ENCODE measurements around the gene SCAMP3.
"Not testable (repeated sequence)": the region's sequence is repeated elsewhere in the genome, so short reads cannot be mapped to it uniquely, and the experiment has no call there.

The SCAMP3 gene

GRCh38 chr1:155236451-155236850 lies 25.7 kb downstream of the SCAMP3 start:
- intact Hi-C loops (cut with DNase I): no loop called here
- no peak for DNase-seq

DNA sequence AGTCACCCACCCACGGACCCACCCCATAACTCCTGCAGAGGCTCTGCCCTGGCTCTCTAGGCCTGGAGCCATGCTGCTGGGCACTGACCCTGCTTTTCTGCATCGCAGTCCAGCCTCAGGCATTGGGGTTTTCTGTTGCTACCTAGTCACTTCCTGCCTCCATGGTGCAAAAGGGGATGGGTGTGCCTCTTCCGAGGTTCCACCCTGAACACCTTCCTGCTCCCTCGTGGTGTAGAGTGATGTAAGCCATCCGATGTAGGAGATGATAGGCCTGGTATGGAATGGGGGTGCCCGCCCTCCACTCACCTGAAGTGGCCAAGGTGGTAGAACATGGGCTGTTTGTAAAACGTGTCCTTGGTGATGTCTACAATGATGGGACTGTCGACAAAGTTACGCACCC lies 26.8 kb downstream of the SCAMP3 start:
- DNase-seq; intact Hi-C loops (cut with DNase I): not testable (repeated sequence)

DNA sequence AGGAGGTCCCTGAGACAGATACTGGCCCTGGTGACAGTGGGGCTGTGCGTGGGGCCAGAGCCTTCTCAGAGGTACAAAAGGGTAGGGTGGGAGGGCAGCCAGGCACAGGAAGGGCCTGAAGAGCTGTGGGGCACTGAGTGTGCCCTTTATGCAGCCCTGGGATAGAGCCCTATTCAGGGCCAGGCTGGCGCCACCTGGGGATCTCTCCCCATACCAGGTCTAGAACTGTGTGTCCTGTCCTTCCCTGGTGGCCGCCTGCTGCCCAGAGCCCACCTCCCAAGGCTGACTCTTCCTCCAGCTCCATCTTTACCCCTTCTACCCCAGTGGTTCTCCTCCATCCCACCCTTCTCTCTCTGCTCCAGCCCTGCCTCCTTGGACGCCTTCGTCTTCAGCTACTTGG lies 28.7 kb downstream of the SCAMP3 start:
- DNase-seq; intact Hi-C loops (cut with DNase I): not testable (repeated sequence)

DNA sequence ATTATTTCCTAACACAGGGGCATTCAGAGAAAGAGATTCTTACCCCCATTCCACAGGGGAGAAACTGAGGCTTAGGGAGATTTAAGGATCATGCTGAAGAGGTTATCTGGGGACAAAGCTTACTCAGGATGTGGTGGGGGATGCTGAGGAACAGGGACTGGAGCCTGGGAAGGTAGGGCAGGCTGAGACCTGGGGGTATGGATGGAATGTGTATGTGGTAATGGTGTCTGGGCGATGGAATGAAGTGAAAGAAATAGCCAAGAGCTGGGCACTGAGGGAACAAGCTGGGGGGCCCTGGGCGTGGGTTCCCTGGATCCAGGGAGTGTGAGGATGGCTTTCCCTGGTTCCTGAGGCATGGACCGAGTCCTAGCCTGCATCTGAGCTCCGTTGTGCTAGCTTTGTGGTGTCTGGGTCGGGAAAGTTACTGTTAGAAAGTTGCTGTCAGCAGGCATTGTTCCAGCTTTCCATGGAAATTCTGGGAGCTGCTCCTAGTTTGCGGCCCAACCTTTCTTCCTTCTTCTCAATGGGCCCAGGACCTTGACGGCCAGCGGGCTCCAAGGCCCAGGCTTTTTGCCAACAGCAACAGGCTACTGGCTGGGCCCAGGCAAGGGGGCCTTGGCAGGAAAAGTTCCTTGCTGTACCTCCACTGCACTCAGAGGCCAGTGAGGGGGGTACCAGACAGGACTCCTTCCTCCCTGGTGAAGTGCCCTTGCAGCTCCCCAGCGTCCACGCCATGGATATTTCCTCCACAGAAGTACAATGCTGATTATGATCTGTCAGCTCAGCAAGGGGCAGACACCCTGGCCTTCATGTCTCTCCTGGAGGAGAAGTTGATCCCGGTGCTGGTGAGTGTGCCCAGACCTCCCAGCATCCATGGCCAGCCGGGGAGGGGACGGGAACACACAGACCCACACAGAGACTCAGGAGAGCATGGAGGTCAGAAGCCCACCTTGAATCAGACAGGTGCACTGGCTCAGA lies 29.9 kb downstream of the SCAMP3 start:
- DNase-seq: peak in 3 of 10 donors; percentile 27 to 84 (median 51)
- intact Hi-C loops (cut with DNase I): not testable (repeated sequence)

DNA sequence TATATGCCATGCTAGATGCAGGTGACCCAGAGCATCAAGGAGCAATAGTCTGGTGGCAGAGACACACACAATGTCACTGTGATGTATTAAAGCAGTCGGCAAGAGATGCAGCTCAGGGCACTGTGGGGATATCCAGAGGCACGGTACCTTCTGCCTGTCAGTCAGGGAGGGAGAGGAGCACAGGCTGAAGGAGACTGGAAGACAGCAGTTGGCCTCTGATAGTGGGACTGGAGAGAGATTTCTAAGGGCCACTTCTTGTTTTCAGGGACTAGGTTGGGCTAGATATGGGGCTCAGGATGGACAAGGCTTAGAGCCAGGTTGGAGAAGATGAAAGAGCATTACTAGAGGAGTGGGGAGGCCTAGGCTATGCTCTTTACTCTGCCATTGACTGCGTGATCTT lies 30.9 kb downstream of the SCAMP3 start:
- DNase-seq; intact Hi-C loops (cut with DNase I): not testable (repeated sequence)

- intact Hi-C loops (cut with DNase I): no loop called here
- no peak for DNase-seq
Observed at GRCh38 chr1:155228096-155228427, 34.1 kb downstream of the SCAMP3 start.

GRCh38 chr1:155227261-155228095 lies 34.7 kb downstream of the SCAMP3 start:
- DNase-seq: peak; percentile 96 to 100 (median 98)
- intact Hi-C loops (cut with DNase I): loop anchor here (1.0 kb wide), 1 partner anchor 17 kb away; no protein-coding TSS in a partner anchor

- intact Hi-C loops (cut with DNase I): loop anchor here (1.0 kb wide), 1 partner anchor 17 kb away; no protein-coding TSS in a partner anchor
- peak in 6 of 10 donors; percentile 37 to 93 (median 51) for DNase-seq
Observed at GRCh38 chr1:155226910-155227260, 35.3 kb downstream of the SCAMP3 start.

GRCh38 chr1:155226188-155226909 lies 35.8 kb downstream of the SCAMP3 start:
- DNase-seq: peak in 8 of 10 donors; percentile 51 to 92 (median 64)
- intact Hi-C loops (cut with DNase I): no loop called here

DNA sequence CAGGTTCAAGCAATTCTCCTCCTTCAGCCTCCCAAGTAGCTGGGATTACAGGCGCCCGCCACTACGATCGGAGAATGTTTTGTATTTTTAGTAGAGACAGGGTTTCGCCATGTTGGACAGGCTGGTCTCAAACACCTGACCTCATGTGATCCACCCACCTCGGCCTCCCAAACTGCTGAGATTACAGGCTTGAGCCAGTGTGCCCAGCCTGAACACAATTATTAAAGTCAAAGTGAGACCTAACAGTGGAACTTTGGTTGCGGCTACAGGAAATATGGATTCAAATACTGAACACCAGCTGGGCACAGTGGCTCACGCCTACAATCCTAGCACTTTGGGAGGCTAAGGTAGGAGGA lies 36.8 kb downstream of the SCAMP3 start:
- DNase-seq; intact Hi-C loops (cut with DNase I): not testable (repeated sequence)

GRCh38 chr1:155223047-155223446 lies 39.1 kb downstream of the SCAMP3 start:
- intact Hi-C loops (cut with DNase I): no loop called here
- DNase-seq: no peak

GRCh38 chr1:155220211-155220965 lies 41.8 kb downstream of the SCAMP3 start:
- intact Hi-C loops (cut with DNase I): not testable (repeated sequence)

DNA sequence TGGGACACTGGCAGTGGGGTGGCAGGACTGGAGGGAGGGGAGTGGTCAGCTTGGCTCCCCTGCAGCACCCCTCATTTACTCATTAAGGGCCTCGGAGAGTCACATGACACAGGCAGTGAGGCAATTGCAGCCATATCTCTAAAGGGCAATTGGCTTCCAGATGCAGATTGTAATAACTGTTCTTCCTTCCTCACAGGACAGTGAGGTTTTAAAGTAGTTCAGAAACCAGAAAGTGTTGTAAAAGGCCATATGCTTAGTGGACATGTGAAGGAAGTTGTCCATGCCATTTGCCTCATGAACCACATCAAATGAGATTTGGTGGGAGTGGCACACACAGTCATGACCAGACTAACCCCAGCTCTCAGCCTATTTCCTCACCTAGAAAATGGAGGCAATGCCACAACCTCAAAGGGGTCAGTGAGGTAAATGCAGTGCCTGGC lies 42.5 kb downstream of the SCAMP3 start:
- intact Hi-C loops (cut with DNase I): loop anchor here (1.0 kb wide), 1 partner anchor 22 kb away; a partner anchor contains a TSS
- peak in 6 of 10 donors; percentile 53 to 94 (median 62) for DNase-seq

More at GRCh38 chr1:155220211-155220965, 41.8 kb downstream of the SCAMP3 start:
- DNase-seq: not testable (repeated sequence)

DNA sequence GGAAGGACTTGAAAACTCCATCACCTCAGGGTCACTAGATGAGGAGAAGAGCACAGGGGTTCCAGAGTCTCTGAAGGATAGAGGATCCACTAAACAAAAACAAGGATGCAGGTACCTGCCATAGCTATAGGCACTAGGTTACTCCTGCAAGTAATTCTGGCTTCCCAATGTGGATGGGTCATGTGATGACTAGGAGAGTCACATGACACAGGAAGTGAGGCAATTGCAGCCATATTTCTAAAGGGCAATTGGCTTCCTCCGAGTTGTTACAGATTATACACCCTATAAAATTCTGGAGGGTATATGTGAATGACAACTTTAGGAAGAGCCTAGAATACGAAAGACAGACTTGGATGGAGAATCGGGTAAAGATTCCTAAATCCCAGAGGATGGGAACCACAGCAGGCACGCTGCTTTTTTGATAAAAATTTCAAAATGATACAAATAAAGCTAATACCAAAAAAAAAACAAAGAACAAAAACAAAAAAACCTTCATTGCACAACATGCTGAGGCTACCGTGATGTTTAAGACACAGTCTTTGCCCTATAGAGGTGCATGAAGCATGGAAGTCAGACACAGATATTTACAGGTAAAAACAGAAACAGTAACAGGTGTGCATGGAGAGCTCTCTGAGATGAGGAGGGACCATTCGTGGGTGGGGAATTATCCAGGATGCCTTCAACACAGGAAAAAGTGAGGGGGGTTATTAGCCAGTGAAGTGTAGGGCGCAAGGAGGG lies 43.1 kb downstream of the SCAMP3 start:
- intact Hi-C loops (cut with DNase I): loop anchor here (1.0 kb wide), 1 partner anchor 22 kb away; a partner anchor contains a TSS
- DNase-seq: peak in 5 of 10 donors; percentile 66 to 90 (median 68)

DNA sequence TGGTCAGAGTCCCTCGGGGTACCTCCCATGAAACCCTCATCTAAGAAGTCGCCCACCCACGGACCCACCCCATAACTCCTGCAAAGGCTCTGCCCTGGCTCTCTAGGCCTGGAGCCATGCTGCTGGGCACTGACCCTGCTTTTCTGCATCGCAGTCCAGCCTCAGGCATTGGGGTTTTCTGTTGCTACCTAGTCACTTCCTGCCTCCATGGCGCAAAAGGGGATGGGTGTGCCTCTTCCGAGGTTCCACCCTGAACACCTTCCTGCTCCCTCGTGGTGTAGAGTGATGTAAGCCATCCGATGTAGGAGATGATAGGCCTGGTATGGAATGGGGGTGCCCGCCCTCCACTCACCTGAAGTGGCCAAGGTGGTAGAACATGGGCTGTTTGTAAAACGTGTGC lies 47.5 kb downstream of the SCAMP3 start:
- DNase-seq: not testable (repeated sequence)

DNA sequence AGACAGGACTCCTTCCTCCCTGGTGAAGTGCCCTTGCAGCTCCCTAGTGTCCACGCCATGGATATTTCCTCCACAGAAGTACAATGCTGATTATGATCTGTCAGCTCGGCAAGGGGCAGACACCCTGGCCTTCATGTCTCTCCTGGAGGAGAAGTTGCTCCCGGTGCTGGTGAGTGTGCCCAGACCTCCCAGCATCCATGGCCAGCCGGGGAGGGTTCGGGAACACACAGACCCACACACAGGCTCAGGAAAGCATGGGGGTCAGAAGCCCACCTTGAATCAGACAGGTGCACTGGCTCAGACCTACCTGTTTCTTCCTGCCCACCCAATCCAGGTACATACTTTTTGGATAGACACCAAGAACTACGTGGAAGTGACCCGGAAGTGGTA lies 50.1 kb downstream of the SCAMP3 start:
- intact Hi-C loops (cut with DNase I); DNase-seq: not testable (repeated sequence)

More for the DNA sequence above, 47.5 kb downstream of the SCAMP3 start:
- intact Hi-C loops (cut with DNase I): not testable (repeated sequence)

- intact Hi-C loops (cut with DNase I); DNase-seq: not testable (repeated sequence)
Observed at GRCh38 chr1:155211381-155212050, 50.6 kb downstream of the SCAMP3 start.

Data from posterior cingulate gyrus (tissue), 11 donors.